CD4-positive, alpha-beta T cell treated with Interferon gamma for 1 hour (primary cell): ENCODE data around the gene GPN1.
A peak's percentile ranks its signal among the peaks of the same experiment; 100 is the strongest.
"Not testable (repeated sequence)": the region's sequence is repeated elsewhere in the genome, so short reads cannot be mapped to it uniquely, and the experiment has no call there.

Experiments used
- DNase-seq: peaks from one replicate; pipeline ENCODE4 v3.0.0-alpha.2; 2020

Gene GPN1

GRCh38 chr2:27672723-27673486 lies 44.1 kb downstream of the GPN1 start:
- no peak for DNase-seq

GRCh38 chr2:27680571-27680970 lies 51.7 kb downstream of the GPN1 start:
- no peak for DNase-seq

GRCh38 chr2:27681841-27682240 lies 53.0 kb downstream of the GPN1 start:
- DNase-seq = no peak

GRCh38 chr2:27682334-27682771 lies 53.5 kb downstream of the GPN1 start:
- DNase-seq = not testable (repeated sequence)

GRCh38 chr2:27683390-27684071 lies 54.7 kb downstream of the GPN1 start:
- DNase-seq = peak; percentile 75

- not testable (repeated sequence) for DNase-seq
Measured at GRCh38 chr2:27685006-27685405, 56.2 kb downstream of the GPN1 start.

GRCh38 chr2:27685577-27685976 lies 56.7 kb downstream of the GPN1 start:
- DNase-seq = no peak

- no peak for DNase-seq
Measured at GRCh38 chr2:27687232-27687631, 58.4 kb downstream of the GPN1 start.

- DNase-seq = no peak
Measured at GRCh38 chr2:27689424-27689823, 60.6 kb downstream of the GPN1 start.

GRCh38 chr2:27690052-27690451 lies 61.2 kb downstream of the GPN1 start:
- DNase-seq = no peak

GRCh38 chr2:27697660-27698059 lies 68.8 kb downstream of the GPN1 start:
- no peak for DNase-seq
